SH-SY5Y (cell line): ENCODE measurements around the gene NUP214.

Experiments used
- GATA2 ChIP-seq: IDR thresholded peaks from 2 replicates; pipeline ENCODE4 v1.6.1; 2011; ENCODE audit warnings: mild to moderate bottlenecking, low read depth, low read length
- GATA3 ChIP-seq: IDR thresholded peaks from 2 replicates; pipeline ENCODE4 v1.6.1; 2011; ENCODE audit warnings: low read depth, mild to moderate bottlenecking, low read length, moderate library complexity

DNA sequence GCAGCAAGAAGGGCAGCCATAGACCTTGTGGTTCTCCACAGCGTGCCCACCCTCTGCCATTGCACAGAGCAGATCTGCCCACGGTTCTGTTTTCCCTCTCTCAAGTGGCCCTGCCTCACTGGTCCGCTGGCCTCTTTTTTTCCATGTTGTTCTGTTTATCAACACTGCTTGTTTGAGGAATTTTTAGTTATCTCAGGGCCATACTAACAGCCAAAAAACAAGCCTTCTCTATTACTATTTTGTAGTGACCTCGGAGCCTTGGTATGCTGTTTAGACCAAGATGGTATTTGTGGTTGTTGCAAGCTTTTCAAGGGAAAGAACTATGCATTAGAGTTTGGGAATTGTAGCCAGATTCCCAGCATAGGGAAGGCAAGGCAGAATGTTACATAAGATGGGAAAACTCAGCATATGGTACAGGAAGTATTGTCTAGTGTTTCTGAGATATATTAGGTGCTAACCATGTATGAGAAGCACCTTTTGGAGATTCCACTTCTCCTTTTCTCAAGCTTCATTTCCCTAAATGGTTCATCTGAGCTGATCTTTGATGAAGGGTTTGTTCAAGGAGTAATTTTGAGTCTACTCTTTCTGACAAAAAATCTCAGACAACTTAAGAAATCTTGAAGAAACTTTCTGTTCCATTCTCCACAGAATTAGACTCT, 54.3 kb downstream of the NUP214 start:
- no peak for TF ChIP-seq GATA2
- TF ChIP-seq GATA3 = no peak
